ENCODE measurements around the gene CKAP4.

The CKAP4 gene

GRCh38 chr12:106274575-106275121, 26.8 kb upstream of the CKAP4 start:
- no peak for DNase-seq (ENCODE audit: low read depth)

- DNase-seq (ENCODE audit: low read depth) = no peak
Observed at GRCh38 chr12:106274012-106274411, 26.2 kb upstream of the CKAP4 start.

- no peak for DNase-seq (ENCODE audit: low read depth)
Observed at GRCh38 chr12:106273491-106273890, 25.7 kb upstream of the CKAP4 start.

GRCh38 chr12:106271575-106272505, 24.0 kb upstream of the CKAP4 start:
- DNase-seq (ENCODE audit: low read depth) = no peak

- no peak for DNase-seq (ENCODE audit: low read depth)
Observed at GRCh38 chr12:106269150-106269771, 21.4 kb upstream of the CKAP4 start.

GRCh38 chr12:106267535-106267934, 19.7 kb upstream of the CKAP4 start:
- DNase-seq (ENCODE audit: low read depth) = no peak

- no peak for DNase-seq (ENCODE audit: low read depth)
Observed at GRCh38 chr12:106265116-106265515, 17.3 kb upstream of the CKAP4 start.

GRCh38 chr12:106258935-106259334, 11.1 kb upstream of the CKAP4 start:
- no peak for DNase-seq (ENCODE audit: low read depth)

GRCh38 chr12:106258226-106258625, 10.4 kb upstream of the CKAP4 start:
- DNase-seq (ENCODE audit: low read depth) = no peak

- DNase-seq (ENCODE audit: low read depth) = no peak
Observed at GRCh38 chr12:106256524-106256923, 8.7 kb upstream of the CKAP4 start.

GRCh38 chr12:106255952-106256351, 8.1 kb upstream of the CKAP4 start:
- no peak for DNase-seq (ENCODE audit: low read depth)

GRCh38 chr12:106255493-106255892, 7.7 kb upstream of the CKAP4 start:
- no peak for DNase-seq (ENCODE audit: low read depth)

- DNase-seq (ENCODE audit: low read depth) = no peak
Observed at GRCh38 chr12:106254724-106255123, 6.9 kb upstream of the CKAP4 start.

GRCh38 chr12:106251631-106252455, 4.0 kb upstream of the CKAP4 start:
- DNase-seq (ENCODE audit: low read depth) = no peak

- no peak for DNase-seq (ENCODE audit: low read depth)
Observed at GRCh38 chr12:106249411-106250135, 1.8 kb upstream of the CKAP4 start.

- no peak for DNase-seq (ENCODE audit: low read depth)
Observed at GRCh38 chr12:106248846-106249371, 1.1 kb upstream of the CKAP4 start.

- no peak for DNase-seq (ENCODE audit: low read depth)
Observed at GRCh38 chr12:106248312-106248845, 559 bp upstream of the CKAP4 start.

GRCh38 chr12:106246891-106247673, 738 bp downstream of the CKAP4 start:
- peak; percentile 49 for DNase-seq (ENCODE audit: low read depth)

GRCh38 chr12:106245767-106246166, 2.1 kb downstream of the CKAP4 start:
- DNase-seq (ENCODE audit: low read depth) = no peak

GRCh38 chr12:106243620-106244019, 4.2 kb downstream of the CKAP4 start:
- DNase-seq (ENCODE audit: low read depth) = no peak
